Measurements from ENCODE around the gene SETD3.
A peak's percentile ranks its signal among the peaks of the same experiment; 100 is the strongest.

SETD3 gene

GRCh38 chr14:99387880-99388279, 92.8 kb downstream of the SETD3 start:
- DNase-seq = no peak

- DNase-seq = no peak
These were observed 95.9 kb downstream of the SETD3 start for GRCh38 chr14:99384450-99385417.

GRCh38 chr14:99383472-99384449, 96.9 kb downstream of the SETD3 start:
- DNase-seq = no peak

GRCh38 chr14:99382781-99383471, 97.7 kb downstream of the SETD3 start:
- DNase-seq = no peak

GRCh38 chr14:99382071-99382470, 98.6 kb downstream of the SETD3 start:
- DNase-seq = no peak

- DNase-seq = no peak
These were observed 99.0 kb downstream of the SETD3 start for GRCh38 chr14:99381688-99382060.

- DNase-seq = no peak
These were observed 99.5 kb downstream of the SETD3 start for GRCh38 chr14:99380991-99381687.

GRCh38 chr14:99380402-99380801, 100.3 kb downstream of the SETD3 start:
- DNase-seq = no peak

GRCh38 chr14:99378782-99379214, 101.9 kb downstream of the SETD3 start:
- no peak for DNase-seq

- DNase-seq = no peak
These were observed 102.7 kb downstream of the SETD3 start for GRCh38 chr14:99377951-99378350.

GRCh38 chr14:99374964-99375363, 105.7 kb downstream of the SETD3 start:
- DNase-seq = no peak

GRCh38 chr14:99363616-99364290, 116.9 kb downstream of the SETD3 start:
- no peak for DNase-seq

GRCh38 chr14:99363051-99363450, 117.6 kb downstream of the SETD3 start:
- no peak for DNase-seq

- peak; percentile 52 for DNase-seq
These were observed 119.0 kb downstream of the SETD3 start for GRCh38 chr14:99361596-99362215.

- DNase-seq = no peak
These were observed 119.7 kb downstream of the SETD3 start for GRCh38 chr14:99360774-99361595.

- DNase-seq = no peak
These were observed 120.8 kb downstream of the SETD3 start for GRCh38 chr14:99359906-99360305.

- DNase-seq = no peak
These were observed 122.7 kb downstream of the SETD3 start for GRCh38 chr14:99357916-99358390.

GRCh38 chr14:99357151-99357915, 123.3 kb downstream of the SETD3 start:
- no peak for DNase-seq

- no peak for DNase-seq
These were observed 124.5 kb downstream of the SETD3 start for GRCh38 chr14:99356031-99356608.

All from eye (tissue), 1 donor.